ENCODE data around the gene FAM117B. TPM values are rescaled to one million over a fixed set of nuclear protein-coding genes. Genes with fewer than 3 reads are reported as not detected.

The FAM117B gene
- total and polyA plus RNA-seq, 2 of the 8 experiments (the other 6 are each of a cell fraction or from before 2014, with no cell fraction given) = 3.9 to 22.6 TPM

DNA sequence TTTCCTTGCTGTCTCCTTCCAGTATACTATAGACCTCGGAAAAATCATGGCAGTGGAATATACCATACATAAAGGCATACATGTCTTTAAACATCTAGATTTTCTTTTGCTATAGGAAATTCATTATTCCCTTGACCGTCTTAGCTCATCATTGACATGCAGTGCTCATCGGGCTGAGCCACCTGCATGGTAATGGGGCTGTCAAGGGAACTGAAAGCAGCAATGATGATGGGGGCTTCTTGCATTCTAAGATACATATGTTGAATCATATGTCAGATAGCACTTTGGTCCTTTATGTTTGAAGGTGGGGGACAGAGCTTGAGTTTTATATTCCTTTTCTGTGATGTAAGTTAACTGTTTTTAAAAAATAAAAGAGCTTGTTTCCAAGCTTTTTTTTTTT is 130.2 kb downstream of the FAM117B start (continued):
- TF ChIP-seq CHD7 (IDR thresholded peaks at IDR 0.05; ENCODE audit: insufficient replicate concordance, low read length) (no peak), NRF1 (IDR thresholded peaks at IDR 0.05; ENCODE audit: low read depth, low read length) (no peak), TAF1 (IDR thresholded peaks at IDR 0.05; ENCODE audit: low read depth, low read length) (no peak), EGR1 (IDR thresholded peaks at IDR 0.05; ENCODE audit: borderline replicate concordance, low read depth, low read length) (no peak), CTCF (IDR thresholded peaks at IDR 0.05; ENCODE audit: control extremely low read depth in 1 of 3, insufficient read depth in 1 of 3, low read depth in 1 of 3, low read length in 3 of 3) (no peak), ASH2L (IDR thresholded peaks at IDR 0.05; ENCODE audit: low read length) (no peak), FOSL1 (IDR thresholded peaks at IDR 0.05; ENCODE audit: insufficient read depth, low read depth, low read length) (no peak)

Data from H1 (cell line).